PC-3 (cell line): ENCODE data around the gene B4GALT7.

Experiments used
- EZH2 ChIP-seq: fragments of 300-600 bp; sonication (generic); IDR thresholded peaks from one replicate; pipeline ENCODE4 v1.6.1; 2017; ENCODE audit warnings: antibody characterized with exemption, mild to moderate bottlenecking, low read length; ENCODE audit not compliant: unreplicated experiment
- EZH2phosphoT487 ChIP-seq: fragments of 300-600 bp; sonication (generic); IDR thresholded peaks from 2 replicates; pipeline ENCODE4 v1.6.1; 2018; ENCODE audit warnings: mild to moderate bottlenecking, antibody characterized with exemption, low read length, borderline replicate concordance
- TF ChIP-seq, protein P1 (sequence below): fragments of 300-600 bp; sonication (generic); conservative IDR thresholded peaks from 2 replicates; pipeline ENCODE4 v1.5.1; 2017; ENCODE audit warnings: antibody characterized with exemption, low read depth, mild to moderate bottlenecking, low read length

DNA sequence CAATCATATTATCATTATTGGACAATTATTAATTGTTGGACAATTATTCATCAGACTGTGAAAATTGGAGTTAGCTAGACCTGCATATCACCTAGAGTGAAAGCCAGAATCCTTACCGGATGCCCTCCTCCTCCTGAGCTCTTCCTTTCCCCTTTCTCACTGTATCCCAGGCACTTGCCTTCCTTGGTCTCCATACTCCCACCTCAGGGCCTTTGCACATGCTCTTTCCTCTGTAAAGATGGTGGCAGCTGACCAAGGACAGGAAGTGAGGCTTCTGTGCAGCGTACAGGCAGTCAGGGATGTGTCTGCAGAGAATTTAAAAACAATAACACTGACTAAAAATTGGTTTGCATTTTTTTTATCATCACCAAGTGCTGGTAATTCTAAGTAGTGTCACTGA lies 30.0 kb upstream of the B4GALT7 start:
- TF ChIP-seq, protein P1, sequence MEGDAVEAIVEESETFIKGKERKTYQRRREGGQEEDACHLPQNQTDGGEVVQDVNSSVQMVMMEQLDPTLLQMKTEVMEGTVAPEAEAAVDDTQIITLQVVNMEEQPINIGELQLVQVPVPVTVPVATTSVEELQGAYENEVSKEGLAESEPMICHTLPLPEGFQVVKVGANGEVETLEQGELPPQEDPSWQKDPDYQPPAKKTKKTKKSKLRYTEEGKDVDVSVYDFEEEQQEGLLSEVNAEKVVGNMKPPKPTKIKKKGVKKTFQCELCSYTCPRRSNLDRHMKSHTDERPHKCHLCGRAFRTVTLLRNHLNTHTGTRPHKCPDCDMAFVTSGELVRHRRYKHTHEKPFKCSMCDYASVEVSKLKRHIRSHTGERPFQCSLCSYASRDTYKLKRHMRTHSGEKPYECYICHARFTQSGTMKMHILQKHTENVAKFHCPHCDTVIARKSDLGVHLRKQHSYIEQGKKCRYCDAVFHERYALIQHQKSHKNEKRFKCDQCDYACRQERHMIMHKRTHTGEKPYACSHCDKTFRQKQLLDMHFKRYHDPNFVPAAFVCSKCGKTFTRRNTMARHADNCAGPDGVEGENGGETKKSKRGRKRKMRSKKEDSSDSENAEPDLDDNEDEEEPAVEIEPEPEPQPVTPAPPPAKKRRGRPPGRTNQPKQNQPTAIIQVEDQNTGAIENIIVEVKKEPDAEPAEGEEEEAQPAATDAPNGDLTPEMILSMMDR = no peak
- TF ChIP-seq EZH2phosphoT487 (no peak), EZH2 (no peak)
